Loucy (cell line): ENCODE results near the gene DPY19L1.

ENCODE experiments used
- EZH2phosphoT487 ChIP-seq: fragments of 200-600 bp; IDR thresholded peaks from 2 replicates; pipeline ENCODE4 v1.6.1; 2018; ENCODE audit warnings: antibody characterized with exemption, mild to moderate bottlenecking, moderate library complexity, borderline replicate concordance
- TF ChIP-seq, protein P1 (sequence below): fragments of 200-600 bp; sonication (generic); conservative IDR thresholded peaks from 2 replicates; pipeline ENCODE4 v1.5.1; 2014; ENCODE audit warnings: mild to moderate bottlenecking, antibody characterized with exemption, low read length

DNA sequence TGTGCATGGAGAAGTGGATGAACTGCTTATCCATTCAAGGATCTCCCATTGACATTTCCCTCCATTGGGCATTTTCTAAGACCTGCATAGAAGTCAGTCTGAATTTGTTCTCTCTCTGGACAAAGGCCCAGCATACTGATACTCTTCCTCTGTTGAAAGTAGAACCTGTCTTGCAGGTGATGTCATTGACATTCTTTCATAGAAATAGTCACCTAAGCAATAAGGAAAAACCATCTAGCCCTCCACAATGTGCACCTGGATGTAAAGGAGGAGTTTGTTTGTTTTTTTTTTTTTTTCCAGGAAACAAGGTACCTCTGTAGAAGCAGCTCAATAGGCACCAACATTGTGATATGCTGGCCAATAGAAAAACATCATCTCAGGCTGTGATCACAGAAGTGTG, 150.4 kb downstream of the DPY19L1 start:
- TF ChIP-seq, protein P1, sequence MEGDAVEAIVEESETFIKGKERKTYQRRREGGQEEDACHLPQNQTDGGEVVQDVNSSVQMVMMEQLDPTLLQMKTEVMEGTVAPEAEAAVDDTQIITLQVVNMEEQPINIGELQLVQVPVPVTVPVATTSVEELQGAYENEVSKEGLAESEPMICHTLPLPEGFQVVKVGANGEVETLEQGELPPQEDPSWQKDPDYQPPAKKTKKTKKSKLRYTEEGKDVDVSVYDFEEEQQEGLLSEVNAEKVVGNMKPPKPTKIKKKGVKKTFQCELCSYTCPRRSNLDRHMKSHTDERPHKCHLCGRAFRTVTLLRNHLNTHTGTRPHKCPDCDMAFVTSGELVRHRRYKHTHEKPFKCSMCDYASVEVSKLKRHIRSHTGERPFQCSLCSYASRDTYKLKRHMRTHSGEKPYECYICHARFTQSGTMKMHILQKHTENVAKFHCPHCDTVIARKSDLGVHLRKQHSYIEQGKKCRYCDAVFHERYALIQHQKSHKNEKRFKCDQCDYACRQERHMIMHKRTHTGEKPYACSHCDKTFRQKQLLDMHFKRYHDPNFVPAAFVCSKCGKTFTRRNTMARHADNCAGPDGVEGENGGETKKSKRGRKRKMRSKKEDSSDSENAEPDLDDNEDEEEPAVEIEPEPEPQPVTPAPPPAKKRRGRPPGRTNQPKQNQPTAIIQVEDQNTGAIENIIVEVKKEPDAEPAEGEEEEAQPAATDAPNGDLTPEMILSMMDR, result no peak
- no peak for TF ChIP-seq EZH2phosphoT487
